OCI-LY3 (cell line): ENCODE measurements around the gene KRTAP22-1.

ENCODE experiments used
- H2AFZ ChIP-seq: fragments of 200-600, 300-600 bp; shearing (Covaris generic); 2 replicates; pipeline ENCODE4 v1.6.0; 2014; ENCODE audit warnings: antibody characterized with exemption, low read depth, low read length
- H3K27ac ChIP-seq: fragments of 200-600, 300-600 bp; sonication (generic); 2 replicates; pipeline ENCODE4 v1.5.1; 2014; ENCODE audit warnings: mild to moderate bottlenecking, low read length, moderate library complexity, mixed read lengths
- H3K27me3 ChIP-seq: fragments of 200-600, 300-600 bp; sonication (generic); 2 replicates; pipeline ENCODE4 v1.6.1; 2014; ENCODE audit warnings: low read depth, low read length, mixed read lengths
- H3K36me3 ChIP-seq: fragments of 200-600, 300-600 bp; sonication (generic); replicated peaks from 2 replicates; pipeline ENCODE3; 2014; ENCODE audit warnings: low read depth, low read length, mixed read lengths
- H3K4me1 ChIP-seq: fragments of 300-600, 200-600 bp; sonication (generic); 2 replicates; pipeline ENCODE4 v1.6.1; 2014; ENCODE audit warnings: low read length, mixed read lengths
- H3K4me2 ChIP-seq: fragments of 200-600, 300-600 bp; sonication (generic); 2 replicates; pipeline ENCODE4 v1.6.1; 2014; ENCODE audit warnings: low read length, mixed read lengths
- H3K4me3 ChIP-seq: fragments of 300-600, 200-600 bp; sonication (generic); 2 replicates; pipeline ENCODE4 v1.5.1; 2014; ENCODE audit warnings: antibody characterized with exemption, mild to moderate bottlenecking, low read length, moderate library complexity
- H3K79me2 ChIP-seq: fragments of 300-600, 200-600 bp; shearing (Covaris generic); 2 replicates; pipeline ENCODE4 v1.6.1; 2014; ENCODE audit warnings: mild to moderate bottlenecking, low read length, mixed read lengths
- H3K9ac ChIP-seq: fragments of 300-600, 200-600 bp; shearing (Covaris generic); 2 replicates; pipeline ENCODE4 v1.6.0; 2014; ENCODE audit warnings: mild to moderate bottlenecking, low read length, moderate library complexity
- H3K9me3 ChIP-seq: fragments of 200-600, 300-600 bp; shearing (Covaris generic); 2 replicates; pipeline ENCODE4 v1.6.1; 2014; ENCODE audit warnings: low read length, mixed read lengths; ENCODE audit not compliant: insufficient read depth
- H4K20me1 ChIP-seq: fragments of 200-600, 300-600 bp; sonication (generic); 2 replicates; pipeline ENCODE4 v1.6.1; 2016; ENCODE audit warnings: low read length, mixed read lengths; ENCODE audit not compliant: insufficient read depth
- CTCF ChIP-seq: fragments of 200-600, 300-600 bp; sonication (generic); IDR thresholded peaks from 2 replicates; pipeline ENCODE4 v1.5.1; 2014; ENCODE audit warnings: antibody characterized with exemption, low read length, low read depth
- EZH2phosphoT487 ChIP-seq: fragments of 200-600 bp; shearing (Covaris generic); IDR thresholded peaks from 2 replicates; pipeline ENCODE4 v1.6.1; 2018; ENCODE audit warnings: antibody characterized with exemption, mixed run types, low read depth

KRTAP22-1 gene

GRCh38 chr21:30577766-30578165 is 23.1 kb upstream of the KRTAP22-1 start:
- Histone ChIP-seq H3K9me3 (no peaks in the 10 kb centered on the region), H3K9ac (no peak overlapping the region), H3K79me2 (no peaks in the 10 kb centered on the region), H3K4me3 (no peak overlapping the region), H2AFZ (no peak overlapping the region), H3K36me3 (no peaks in the 10 kb centered on the region), H4K20me1 (no peaks in the 10 kb centered on the region), H3K27ac (no peak overlapping the region), H3K4me2 (no peak overlapping the region), H3K27me3 (no peaks in the 10 kb centered on the region), H3K4me1 (no peaks in the 10 kb centered on the region)
- no peak for TF ChIP-seq EZH2phosphoT487
- no peak for TF ChIP-seq CTCF

DNA sequence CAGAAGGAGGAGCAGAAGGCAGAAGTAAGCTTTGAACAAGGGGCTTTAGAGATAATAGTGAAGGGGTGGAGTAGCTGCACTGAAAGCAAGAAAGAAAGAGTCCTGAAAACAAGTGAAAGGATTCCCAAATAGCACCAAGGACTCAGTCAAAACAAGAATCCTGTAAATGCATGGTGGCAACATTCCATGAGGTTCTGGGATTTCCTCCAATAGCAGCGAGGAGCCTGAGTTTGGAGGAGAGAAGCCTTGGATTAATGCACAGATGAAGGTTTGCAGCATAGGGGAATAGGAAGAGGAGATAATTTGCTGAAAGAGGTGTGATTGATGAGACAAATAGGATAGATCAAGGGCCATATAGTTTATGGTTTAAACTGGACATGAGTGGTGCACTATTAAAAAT is 21.5 kb upstream of the KRTAP22-1 start:
- Histone ChIP-seq H3K4me1 (no peaks in the 10 kb centered on the region), H3K27ac (no peak overlapping the region), H4K20me1 (no peaks in the 10 kb centered on the region), H3K36me3 (no peaks in the 10 kb centered on the region), H3K27me3 (no peaks in the 10 kb centered on the region), H3K9ac (no peak overlapping the region), H3K4me2 (no peak overlapping the region), H3K9me3 (no peaks in the 10 kb centered on the region), H3K79me2 (no peaks in the 10 kb centered on the region), H3K4me3 (no peak overlapping the region), H2AFZ (no peak overlapping the region)
- TF ChIP-seq CTCF, result no peak
- TF ChIP-seq EZH2phosphoT487, result no peak

GRCh38 chr21:30580132-30580531 is 20.8 kb upstream of the KRTAP22-1 start:
- Histone ChIP-seq H3K9me3 (no peaks in the 10 kb centered on the region), H3K27ac (no peak overlapping the region), H3K36me3 (no peaks in the 10 kb centered on the region), H3K4me1 (no peaks in the 10 kb centered on the region), H3K4me2 (no peak overlapping the region), H2AFZ (no peak overlapping the region), H4K20me1 (no peaks in the 10 kb centered on the region), H3K27me3 (no peaks in the 10 kb centered on the region), H3K79me2 (no peaks in the 10 kb centered on the region), H3K9ac (no peak overlapping the region), H3K4me3 (no peak overlapping the region)
- no peak for TF ChIP-seq CTCF
- TF ChIP-seq EZH2phosphoT487, result no peak

- H3K27me3 ChIP-seq, result no peaks in the 10 kb centered on the region
- H3K4me3 ChIP-seq, result no peak overlapping the region
- no peak overlapping the region for H3K4me2 ChIP-seq
- no peaks in the 10 kb centered on the region for H3K4me1 ChIP-seq
- no peak overlapping the region for H3K9ac ChIP-seq
- no peak overlapping the region for H3K27ac ChIP-seq
- no peaks in the 10 kb centered on the region for H3K9me3 ChIP-seq
- TF ChIP-seq CTCF (no peak), EZH2phosphoT487 (no peak)
- no peaks in the 10 kb centered on the region for H3K79me2 ChIP-seq
- no peak overlapping the region for H2AFZ ChIP-seq
- no peaks in the 10 kb centered on the region for H3K36me3 ChIP-seq
- no peaks in the 10 kb centered on the region for H4K20me1 ChIP-seq
Measured at GRCh38 chr21:30582870-30583269, 18.0 kb upstream of the KRTAP22-1 start.
